ENCODE measurements around the gene CPLX3. TPM values are rescaled to one million over a fixed set of nuclear protein-coding genes. Genes with fewer than 3 reads are reported as not detected.

CPLX3 gene
- polyA plus RNA-seq, 4 donors, result 1.1 TPM; not detected in 3

- no peak for FAIRE-seq
- no peaks in the 10 kb centered on the region for H3K9me3 ChIP-seq (ENCODE audit: control insufficient read depth in 2 of 2, insufficient read depth in 1 of 2, low read depth in 1 of 2, low read length in 1 of 2)
- H3K4me3 ChIP-seq (ENCODE audit: low read depth in 1 of 3, low read length in 3 of 3), result no peak overlapping the region
- no peak for DNase-seq
- H3K4me1 ChIP-seq (ENCODE audit: control insufficient read depth in 3 of 3, insufficient read depth in 2 of 3, low read depth in 1 of 3, low read length in 2 of 3), result peaks cover 2 to 9% (median 7%) of the 10 kb centered on the region in 3 donors
- H3K27me3 ChIP-seq (ENCODE audit: control insufficient read depth in 3 of 3, insufficient read depth in 3 of 3, low read length in 3 of 3), result no peaks in the 10 kb centered on the region
- no peak overlapping the region for H3K27ac ChIP-seq (ENCODE audit: low read depth in 1 of 3, low read length in 2 of 3)
- peaks cover 4 to 53% (median 10%) of the 10 kb centered on the region in 3 donors for H3K36me3 ChIP-seq (ENCODE audit: control insufficient read depth in 3 of 3, insufficient read depth in 2 of 3, low read depth in 1 of 3, low read length in 3 of 3)
- 68 to 84% (median 80%) methylated on average over 6 of the region's 6 CpGs for WGBS, 3 donors
These were observed 21.5 kb upstream of the CPLX3 start for GRCh38 chr15:74804935-74805334.

DNA sequence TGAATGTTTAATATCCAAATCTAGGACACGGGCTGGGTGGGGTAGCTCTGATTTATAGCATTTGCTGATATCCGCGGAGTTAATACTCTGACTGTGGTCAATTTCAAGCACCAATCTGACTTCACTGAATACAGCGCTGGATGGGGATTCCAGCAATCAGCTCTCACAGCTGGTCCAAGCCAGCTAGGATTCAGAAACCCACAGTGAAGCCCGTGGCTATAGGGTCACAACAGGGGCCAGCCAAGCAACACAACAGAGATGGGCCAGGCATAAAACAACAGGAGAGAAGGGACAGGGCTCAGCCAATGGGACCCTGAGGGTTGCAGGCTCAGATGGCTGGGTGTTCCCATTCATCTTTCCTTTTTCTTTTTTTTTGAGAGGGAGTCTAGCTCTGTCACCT lies 19.1 kb upstream of the CPLX3 start:
- Histone ChIP-seq H3K27me3 (ENCODE audit: control insufficient read depth in 3 of 3, insufficient read depth in 3 of 3, low read length in 3 of 3) (no peaks in the 10 kb centered on the region), H3K4me3 (ENCODE audit: low read depth in 1 of 3, low read length in 3 of 3) (no peak overlapping the region), H3K9me3 (ENCODE audit: control insufficient read depth in 2 of 2, insufficient read depth in 1 of 2, low read depth in 1 of 2, low read length in 1 of 2) (no peaks in the 10 kb centered on the region), H3K4me1 (ENCODE audit: control insufficient read depth in 3 of 3, insufficient read depth in 2 of 3, low read depth in 1 of 3, low read length in 2 of 3) (peaks cover 0 to 5% (median 2%) of the 10 kb centered on the region in 3 donors), H3K27ac (ENCODE audit: low read depth in 1 of 3, low read length in 2 of 3) (no peak overlapping the region), H3K36me3 (ENCODE audit: control insufficient read depth in 3 of 3, insufficient read depth in 2 of 3, low read depth in 1 of 3, low read length in 3 of 3) (peaks cover 0 to 29% (median 5%) of the 10 kb centered on the region in 3 donors)
- DNase-seq (no peak), FAIRE-seq (no peak)
- 16 to 42% (median 31%) methylated on average over 5 of the region's 5 CpGs for WGBS, 3 donors

- Histone ChIP-seq H3K9me3 (ENCODE audit: control insufficient read depth in 2 of 2, insufficient read depth in 1 of 2, low read depth in 1 of 2, low read length in 1 of 2) (no peaks in the 10 kb centered on the region), H3K4me1 (ENCODE audit: control insufficient read depth in 3 of 3, insufficient read depth in 2 of 3, low read depth in 1 of 3, low read length in 2 of 3) (peaks cover 0 to 5% (median 2%) of the 10 kb centered on the region in 3 donors), H3K27ac (ENCODE audit: low read depth in 1 of 3, low read length in 2 of 3) (peak overlapping the region in 2 of 3 donors; percentile 58 to 81), H3K36me3 (ENCODE audit: control insufficient read depth in 3 of 3, insufficient read depth in 2 of 3, low read depth in 1 of 3, low read length in 3 of 3) (peaks cover 0 to 19% (median 2%) of the 10 kb centered on the region in 3 donors), H3K27me3 (ENCODE audit: control insufficient read depth in 3 of 3, insufficient read depth in 3 of 3, low read length in 3 of 3) (no peaks in the 10 kb centered on the region), H3K4me3 (ENCODE audit: low read depth in 1 of 3, low read length in 3 of 3) (no peak overlapping the region)
- WGBS, 3 donors, result 22 to 63% (median 41%) methylated on average over 18 of the region's 18 CpGs
- FAIRE-seq (no peak), DNase-seq (peak in 1 of 2 donors; percentile 89)
These were observed 18.2 kb upstream of the CPLX3 start for GRCh38 chr15:74808078-74808839.

DNA sequence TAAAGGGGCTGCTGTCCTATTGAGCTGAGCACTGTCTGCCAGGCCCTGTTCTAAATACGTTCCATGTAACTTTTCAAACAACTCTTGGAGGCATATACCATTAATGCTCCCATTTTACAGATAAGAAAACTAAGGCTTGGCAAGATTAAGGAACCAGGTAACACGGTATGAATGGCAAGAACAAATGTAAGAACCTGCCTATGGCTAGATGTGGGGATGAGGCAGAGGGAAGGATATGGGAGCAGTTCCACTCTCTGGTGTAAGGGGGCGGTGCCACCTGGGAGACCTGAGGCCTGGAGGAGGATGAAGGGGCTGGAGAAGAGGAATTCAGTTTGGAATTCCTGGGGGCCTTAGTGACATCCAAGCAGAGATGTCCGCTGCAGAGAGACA lies 17.6 kb upstream of the CPLX3 start:
- Histone ChIP-seq H3K27me3 (ENCODE audit: control insufficient read depth in 3 of 3, insufficient read depth in 3 of 3, low read length in 3 of 3) (no peaks in the 10 kb centered on the region), H3K27ac (ENCODE audit: low read depth in 1 of 3, low read length in 2 of 3) (no peak overlapping the region), H3K4me1 (ENCODE audit: control insufficient read depth in 3 of 3, insufficient read depth in 2 of 3, low read depth in 1 of 3, low read length in 2 of 3) (peaks cover 0 to 5% (median 2%) of the 10 kb centered on the region in 3 donors), H3K36me3 (ENCODE audit: control insufficient read depth in 3 of 3, insufficient read depth in 2 of 3, low read depth in 1 of 3, low read length in 3 of 3) (peaks cover 0 to 14% (median 0%) of the 10 kb centered on the region in 3 donors), H3K9me3 (ENCODE audit: control insufficient read depth in 2 of 2, insufficient read depth in 1 of 2, low read depth in 1 of 2, low read length in 1 of 2) (no peaks in the 10 kb centered on the region), H3K4me3 (ENCODE audit: low read depth in 1 of 3, low read length in 3 of 3) (no peak overlapping the region)
- no peak for DNase-seq
- FAIRE-seq, result no peak
- WGBS, 3 donors, result 65 to 71% (median 70%) methylated on average over 4 of the region's 4 CpGs

GRCh38 chr15:74809242-74809641 lies 17.2 kb upstream of the CPLX3 start:
- 83 to 92% (median 89%) methylated on average over 5 of the region's 5 CpGs for WGBS, 3 donors
- no peaks in the 10 kb centered on the region for H3K27me3 ChIP-seq (ENCODE audit: control insufficient read depth in 3 of 3, insufficient read depth in 3 of 3, low read length in 3 of 3)
- H3K36me3 ChIP-seq (ENCODE audit: control insufficient read depth in 3 of 3, insufficient read depth in 2 of 3, low read depth in 1 of 3, low read length in 3 of 3), result peaks cover 0 to 11% (median 0%) of the 10 kb centered on the region in 3 donors
- FAIRE-seq (no peak), DNase-seq (no peak)
- H3K4me3 ChIP-seq (ENCODE audit: low read depth in 1 of 3, low read length in 3 of 3), result no peak overlapping the region
- H3K9me3 ChIP-seq (ENCODE audit: control insufficient read depth in 2 of 2, insufficient read depth in 1 of 2, low read depth in 1 of 2, low read length in 1 of 2), result no peaks in the 10 kb centered on the region
- H3K27ac ChIP-seq (ENCODE audit: low read depth in 1 of 3, low read length in 2 of 3), result no peak overlapping the region
- peaks cover 0 to 5% (median 2%) of the 10 kb centered on the region in 3 donors for H3K4me1 ChIP-seq (ENCODE audit: control insufficient read depth in 3 of 3, insufficient read depth in 2 of 3, low read depth in 1 of 3, low read length in 2 of 3)

GRCh38 chr15:74809956-74810355 lies 16.5 kb upstream of the CPLX3 start:
- no peak for DNase-seq
- 75 to 82% (median 82%) methylated on average over 3 of the region's 3 CpGs for WGBS, 3 donors
- no peak for FAIRE-seq
- Histone ChIP-seq H3K9me3 (ENCODE audit: control insufficient read depth in 2 of 2, insufficient read depth in 1 of 2, low read depth in 1 of 2, low read length in 1 of 2) (no peaks in the 10 kb centered on the region), H3K4me1 (ENCODE audit: control insufficient read depth in 3 of 3, insufficient read depth in 2 of 3, low read depth in 1 of 3, low read length in 2 of 3) (peaks cover 0 to 5% (median 2%) of the 10 kb centered on the region in 3 donors), H3K36me3 (ENCODE audit: control insufficient read depth in 3 of 3, insufficient read depth in 2 of 3, low read depth in 1 of 3, low read length in 3 of 3) (peaks cover 0 to 4% (median 0%) of the 10 kb centered on the region in 3 donors), H3K4me3 (ENCODE audit: low read depth in 1 of 3, low read length in 3 of 3) (no peak overlapping the region), H3K27me3 (ENCODE audit: control insufficient read depth in 3 of 3, insufficient read depth in 3 of 3, low read length in 3 of 3) (no peaks in the 10 kb centered on the region), H3K27ac (ENCODE audit: low read depth in 1 of 3, low read length in 2 of 3) (no peak overlapping the region)

DNA sequence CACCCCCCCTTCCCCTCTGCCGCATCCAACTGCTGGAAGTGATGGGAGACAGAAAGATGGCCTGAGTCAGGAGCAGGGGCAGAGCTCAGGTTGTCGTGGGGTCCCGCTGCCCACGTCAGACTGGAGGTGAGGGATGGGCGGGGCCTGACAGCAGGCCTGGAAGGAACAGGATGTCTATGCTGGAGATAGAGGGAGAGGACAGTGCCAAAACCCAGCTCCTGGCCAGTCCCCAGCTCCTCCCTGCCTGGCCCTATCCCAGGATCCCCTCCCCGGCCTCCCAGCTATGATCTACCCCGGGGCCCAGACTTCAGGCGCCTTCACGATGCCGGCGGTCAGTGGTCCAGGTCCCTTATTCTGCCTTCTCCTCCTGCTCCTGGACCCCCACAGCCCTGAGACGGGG lies 13.9 kb upstream of the CPLX3 start, which contains the start of gene LMAN1L:
Gene LMAN1L, plus strand, starts transcription at position 303 of the 400 bp plus-strand sequence. Its CDS starts 20 bp downstream, at position 323.
- Histone ChIP-seq H3K27me3 (ENCODE audit: control insufficient read depth in 3 of 3, insufficient read depth in 3 of 3, low read length in 3 of 3) (no peaks in the 10 kb centered on the region), H3K4me1 (ENCODE audit: control insufficient read depth in 3 of 3, insufficient read depth in 2 of 3, low read depth in 1 of 3, low read length in 2 of 3) (peaks cover 0 to 2% (median 0%) of the 10 kb centered on the region in 3 donors), H3K36me3 (ENCODE audit: control insufficient read depth in 3 of 3, insufficient read depth in 2 of 3, low read depth in 1 of 3, low read length in 3 of 3) (no peaks in the 10 kb centered on the region), H3K4me3 (ENCODE audit: low read depth in 1 of 3, low read length in 3 of 3) (no peak within 1 kb of the TSS), H3K9me3 (ENCODE audit: control insufficient read depth in 2 of 2, insufficient read depth in 1 of 2, low read depth in 1 of 2, low read length in 1 of 2) (no peaks in the 10 kb centered on the region), H3K27ac (ENCODE audit: low read depth in 1 of 3, low read length in 2 of 3) (no peak within 1 kb of the TSS)
- no peak for FAIRE-seq
- DNase-seq, result no peak
- WGBS, 3 donors, result 76 to 86% (median 79%) methylated on average over 8 to 12 of the region's 12 CpGs

DNA sequence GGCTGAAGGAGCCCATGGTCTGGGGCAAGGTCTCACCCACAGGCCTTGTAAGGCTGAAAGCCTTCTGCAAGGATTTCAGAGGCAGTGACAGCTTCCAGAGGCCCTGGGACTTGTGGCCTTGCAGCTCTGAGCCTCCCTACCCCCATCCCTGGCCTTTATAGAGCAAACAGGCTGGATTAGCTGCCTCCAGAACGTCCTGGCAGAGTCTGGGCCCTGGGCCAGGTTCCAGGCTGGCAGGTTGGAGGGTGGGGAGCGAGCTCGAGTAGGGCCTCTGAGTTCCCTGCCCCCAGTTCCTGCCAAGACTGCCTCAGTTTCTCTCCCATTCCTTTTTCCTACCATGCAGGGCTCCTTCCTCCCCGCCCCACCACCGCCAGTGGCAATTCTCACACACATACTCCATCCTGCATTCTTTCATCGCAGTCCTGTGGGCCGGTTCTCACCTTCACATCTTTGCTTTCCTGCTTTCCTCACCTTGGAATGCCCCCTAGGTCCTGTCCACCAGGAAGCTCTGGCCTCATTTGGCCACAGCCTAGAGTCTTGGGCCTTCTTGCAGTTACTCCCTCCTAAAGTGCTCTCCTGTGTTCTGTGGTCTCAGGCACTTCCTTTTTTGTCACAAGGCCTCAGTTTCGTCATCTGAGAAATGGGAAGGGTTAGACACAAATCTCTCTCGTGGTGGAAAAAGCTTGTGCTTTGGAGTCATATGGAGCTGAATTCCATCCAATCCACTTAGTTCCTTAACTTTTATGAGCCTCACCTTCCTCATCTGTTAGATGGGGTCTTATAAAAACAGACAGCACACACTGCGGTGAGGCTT lies 11.1 kb upstream of the CPLX3 start:
- no peak for FAIRE-seq
- Histone ChIP-seq H3K27me3 (ENCODE audit: control insufficient read depth in 3 of 3, insufficient read depth in 3 of 3, low read length in 3 of 3) (no peaks in the 10 kb centered on the region), H3K27ac (ENCODE audit: low read depth in 1 of 3, low read length in 2 of 3) (no peak overlapping the region), H3K36me3 (ENCODE audit: control insufficient read depth in 3 of 3, insufficient read depth in 2 of 3, low read depth in 1 of 3, low read length in 3 of 3) (no peaks in the 10 kb centered on the region), H3K4me1 (ENCODE audit: control insufficient read depth in 3 of 3, insufficient read depth in 2 of 3, low read depth in 1 of 3, low read length in 2 of 3) (peaks cover 0 to 10% (median 3%) of the 10 kb centered on the region in 3 donors), H3K4me3 (ENCODE audit: low read depth in 1 of 3, low read length in 3 of 3) (no peak overlapping the region), H3K9me3 (ENCODE audit: control insufficient read depth in 2 of 2, insufficient read depth in 1 of 2, low read depth in 1 of 2, low read length in 1 of 2) (no peaks in the 10 kb centered on the region)
- WGBS, 3 donors, result 47 to 64% (median 62%) methylated on average over 10 of the region's 10 CpGs
- peak in 1 of 2 donors; percentile 71 for DNase-seq

Data from small intestine (tissue), 7 donors.